Measurements from ENCODE around the gene DGKQ.

GRCh38 chr4:1013225-1014073 is 40.1 kb upstream of the DGKQ start:
- TF ChIP-seq CTCF (IDR thresholded peaks at IDR 0.05; ENCODE audit: insufficient read depth, low read length, poor library complexity, severe bottlenecking) (no peak), EZH2phosphoT487 (conservative IDR thresholded peaks at IDR 0.05; ENCODE audit: low read length) (no peak)

Measured in SU-DHL-6 (cell line).